Endodermal cell (in vitro differentiated cells): ENCODE data around the gene CNDP1. TPM values are rescaled to one million over a fixed set of nuclear protein-coding genes. Genes with fewer than 3 reads are reported as not detected.

Source experiments
- DNase-seq: peaks from one replicate; pipeline ENCODE4 v3.0.0-alpha.2; 2017
- H3K27ac ChIP-seq: 2 replicates; pipeline ENCODE4 v1.5.1; 2013; ENCODE audit warnings: mild to moderate bottlenecking, low read depth, low read length, moderate library complexity
- H3K27me3 ChIP-seq: 2 replicates; pipeline ENCODE4 v1.6.1; 2013; ENCODE audit warnings: mild to moderate bottlenecking, low read length, moderate library complexity; ENCODE audit not compliant: insufficient read depth, control insufficient read depth, poor library complexity, severe bottlenecking
- H3K36me3 ChIP-seq: 2 replicates; pipeline ENCODE4 v1.7.0; 2013; ENCODE audit warnings: mild to moderate bottlenecking, low read length, moderate library complexity; ENCODE audit not compliant: control insufficient read depth, insufficient read depth
- H3K4me1 ChIP-seq: one replicate; pipeline ENCODE4 v1.7.0; 2013; ENCODE audit warnings: low read length; ENCODE audit not compliant: control insufficient read depth, insufficient read depth
- H3K4me3 ChIP-seq: 2 replicates; pipeline ENCODE4 v1.5.1; 2013; ENCODE audit warnings: mild to moderate bottlenecking, low read length, moderate library complexity
- H3K9ac ChIP-seq: 2 replicates; pipeline ENCODE4 v1.6.1; 2013; ENCODE audit warnings: mild to moderate bottlenecking, low read length, moderate library complexity; ENCODE audit not compliant: poor library complexity, severe bottlenecking; ENCODE audit errors: extremely low read depth
- H3K9me3 ChIP-seq: 2 replicates; pipeline ENCODE4 v1.6.1; 2013; ENCODE audit warnings: mild to moderate bottlenecking, low read length, moderate library complexity; ENCODE audit not compliant: control insufficient read depth
- H3K27ac Mint-ChIP-seq: 2 replicates; pipeline ENCODE4 v1.8.0; 2020; ENCODE audit warnings: mixed read lengths
- H3K27me3 Mint-ChIP-seq: 2 replicates; pipeline ENCODE4 v1.8.0; 2021; ENCODE audit warnings: mild to moderate bottlenecking, mixed read lengths; ENCODE audit not compliant: insufficient read depth
- H3K36me3 Mint-ChIP-seq: 2 replicates; pipeline ENCODE4 v1.8.0; 2020; ENCODE audit warnings: low read depth, mixed read lengths
- H3K4me1 Mint-ChIP-seq: 2 replicates; pipeline ENCODE4 v1.8.0; 2020; ENCODE audit warnings: mixed read lengths
- H3K4me3 Mint-ChIP-seq: 2 replicates; pipeline ENCODE4 v1.8.0; 2020; ENCODE audit warnings: mild to moderate bottlenecking, moderate library complexity, mixed read lengths
- H3K9me3 Mint-ChIP-seq: 2 replicates; pipeline ENCODE4 v1.8.0; 2020; ENCODE audit warnings: mild to moderate bottlenecking, mixed read lengths
- CTCF ChIP-seq: fragments of 200-600 bp; sonication (generic); conservative IDR thresholded peaks from 2 replicates; pipeline ENCODE4 v1.5.0; 2021; ENCODE audit warnings: antibody characterized with exemption, mild to moderate bottlenecking
- WGBS, 2 experiments: methylation state at CpG; one replicate each; pipeline versions ENCODE4 v1.1.5 to v1.1.7; 2013; ENCODE audit warnings: missing lambda C conversion rate in 2 of 2, mixed read lengths in 1 of 2; ENCODE audit not compliant: insufficient coverage in 1 of 2, insufficient read length in 1 of 2; 5-methylcytosine and 5-hydroxymethylcytosine counted together
- total RNA-seq, 2 donors: library from RNA; stranded (reverse); fragmentation: NEBNext Ultra II Directional in 1 of 2; extraction: Animal tissue kit (Norgen Biotek cat#: 25700) in 1 of 2; gene quantifications; 2 replicates in 1 of 2; 3 replicates in 1 of 2; pipeline ENCODE4 v1.2.1, GENCODE V29; 2021

Gene CNDP1
- total RNA-seq, 2 donors from 2014 or later = 0.51 TPM; not detected in 1

GRCh38 chr18:74496508-74497323 lies 37.6 kb upstream of the CNDP1 start:
- Histone ChIP-seq H3K9ac (peak overlapping the region; percentile 90), H3K27me3 (no peaks in the 10 kb centered on the region), H3K36me3 (peaks cover 44% of the 10 kb centered on the region), H3K27ac (peak overlapping the region; percentile 91), H3K9me3 (peaks cover 6% of the 10 kb centered on the region), H3K4me1 (peaks cover 6% of the 10 kb centered on the region), H3K4me3 (peak overlapping the region; percentile 98)
- Mint-ChIP-seq H3K9me3 (peaks cover 8% of the 10 kb centered on the region), H3K27ac (peak overlapping the region; percentile 85), H3K4me3 (peak overlapping the region; percentile 91), H3K27me3 (peaks cover 3% of the 10 kb centered on the region), H3K4me1 (peaks cover 45% of the 10 kb centered on the region), H3K36me3 (peaks cover 40% of the 10 kb centered on the region)
- TF ChIP-seq CTCF = peak; percentile 52
- DNase-seq = peak; percentile 83
- WGBS, 2 experiments = 4 to 23% methylated on average over 9 to 48 of the region's 48 CpGs

- no peak for DNase-seq
- no peak overlapping the region for H3K27ac ChIP-seq
- peaks cover 45% of the 10 kb centered on the region for H3K4me1 Mint-ChIP-seq
- peaks cover 6% of the 10 kb centered on the region for H3K4me1 ChIP-seq
- peaks cover 2% of the 10 kb centered on the region for H3K9me3 ChIP-seq
- H3K4me3 ChIP-seq = peak overlapping the region; percentile 98
- TF ChIP-seq CTCF = no peak
- H3K27ac Mint-ChIP-seq = peak overlapping the region; percentile 82
- peaks cover 49% of the 10 kb centered on the region for H3K36me3 ChIP-seq
- H3K4me3 Mint-ChIP-seq = peak overlapping the region; percentile 91
- peaks cover 3% of the 10 kb centered on the region for H3K27me3 Mint-ChIP-seq
- H3K9me3 Mint-ChIP-seq = peaks cover 2% of the 10 kb centered on the region
- H3K9ac ChIP-seq = peak overlapping the region; percentile 90
- peaks cover 45% of the 10 kb centered on the region for H3K36me3 Mint-ChIP-seq
- no peaks in the 10 kb centered on the region for H3K27me3 ChIP-seq
- WGBS, 2 experiments = 88 to 90% methylated on average over 8 of the region's 8 CpGs
Measured at GRCh38 chr18:74497324-74497676, 37.0 kb upstream of the CNDP1 start.

GRCh38 chr18:74497778-74498177 lies 36.5 kb upstream of the CNDP1 start:
- no peak for TF ChIP-seq CTCF
- Histone ChIP-seq H3K36me3 (peaks cover 54% of the 10 kb centered on the region), H3K9ac (no peak overlapping the region), H3K4me3 (peak overlapping the region; percentile 98), H3K27ac (no peak overlapping the region), H3K27me3 (no peaks in the 10 kb centered on the region), H3K4me1 (peaks cover 6% of the 10 kb centered on the region), H3K9me3 (no peaks in the 10 kb centered on the region)
- DNase-seq = no peak
- H3K9me3 Mint-ChIP-seq = no peaks in the 10 kb centered on the region
- no peaks in the 10 kb centered on the region for H3K27me3 Mint-ChIP-seq
- WGBS, 2 experiments = 96 to 100% methylated on average over 2 to 3 of the region's 3 CpGs
- H3K27ac Mint-ChIP-seq = no peak overlapping the region
- peaks cover 50% of the 10 kb centered on the region for H3K36me3 Mint-ChIP-seq
- H3K4me1 Mint-ChIP-seq = peaks cover 45% of the 10 kb centered on the region
- H3K4me3 Mint-ChIP-seq = peak overlapping the region; percentile 91
